NCI-H1092 treated with DMSO at 0.1 percent for 48 hours (cell line): ENCODE measurements around the gene SNU13.
"Not testable (repeated sequence)": the region's sequence is repeated elsewhere in the genome, so short reads cannot be mapped to it uniquely, and the experiment has no call there.

Experiments
- DNase-seq: peaks from one replicate; lab custom pipeline; 2025; lab: John Stamatoyannopoulos, UW

Gene SNU13

GRCh38 chr22:41641854-41642253, 46.8 kb downstream of the SNU13 start:
- no peak for DNase-seq

- DNase-seq: no peak
Observed at GRCh38 chr22:41638748-41639147, 49.9 kb downstream of the SNU13 start.

- DNase-seq: no peak
Observed at GRCh38 chr22:41638124-41638523, 50.5 kb downstream of the SNU13 start.

GRCh38 chr22:41637623-41638022, 51.0 kb downstream of the SNU13 start:
- DNase-seq: not testable (repeated sequence)

- no peak for DNase-seq
Observed at GRCh38 chr22:41636467-41636866, 52.2 kb downstream of the SNU13 start.

GRCh38 chr22:41634610-41635009, 54.1 kb downstream of the SNU13 start:
- not testable (repeated sequence) for DNase-seq

- not testable (repeated sequence) for DNase-seq
Observed at GRCh38 chr22:41631615-41632014, 57.1 kb downstream of the SNU13 start.

- not testable (repeated sequence) for DNase-seq
Observed at GRCh38 chr22:41631115-41631514, 57.6 kb downstream of the SNU13 start.

- no peak for DNase-seq
Observed at GRCh38 chr22:41625577-41625976, 63.1 kb downstream of the SNU13 start.
